Airway epithelial cell (primary cell): ENCODE measurements around the gene PFDN2. TPM values are rescaled to one million over a fixed set of nuclear protein-coding genes. Genes with fewer than 3 reads are reported as not detected.

Source experiments
- total RNA-seq: library from RNA; depleted of rRNA; stranded (reverse); fragments of >200 nt; gene quantifications from 2 replicates; pipeline ENCODE4 v1.2.3, GENCODE V29; 2015

The PFDN2 gene, protein sequence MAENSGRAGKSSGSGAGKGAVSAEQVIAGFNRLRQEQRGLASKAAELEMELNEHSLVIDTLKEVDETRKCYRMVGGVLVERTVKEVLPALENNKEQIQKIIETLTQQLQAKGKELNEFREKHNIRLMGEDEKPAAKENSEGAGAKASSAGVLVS
- 76.4 and 100 TPM in 2 replicates for total RNA-seq

DNA sequence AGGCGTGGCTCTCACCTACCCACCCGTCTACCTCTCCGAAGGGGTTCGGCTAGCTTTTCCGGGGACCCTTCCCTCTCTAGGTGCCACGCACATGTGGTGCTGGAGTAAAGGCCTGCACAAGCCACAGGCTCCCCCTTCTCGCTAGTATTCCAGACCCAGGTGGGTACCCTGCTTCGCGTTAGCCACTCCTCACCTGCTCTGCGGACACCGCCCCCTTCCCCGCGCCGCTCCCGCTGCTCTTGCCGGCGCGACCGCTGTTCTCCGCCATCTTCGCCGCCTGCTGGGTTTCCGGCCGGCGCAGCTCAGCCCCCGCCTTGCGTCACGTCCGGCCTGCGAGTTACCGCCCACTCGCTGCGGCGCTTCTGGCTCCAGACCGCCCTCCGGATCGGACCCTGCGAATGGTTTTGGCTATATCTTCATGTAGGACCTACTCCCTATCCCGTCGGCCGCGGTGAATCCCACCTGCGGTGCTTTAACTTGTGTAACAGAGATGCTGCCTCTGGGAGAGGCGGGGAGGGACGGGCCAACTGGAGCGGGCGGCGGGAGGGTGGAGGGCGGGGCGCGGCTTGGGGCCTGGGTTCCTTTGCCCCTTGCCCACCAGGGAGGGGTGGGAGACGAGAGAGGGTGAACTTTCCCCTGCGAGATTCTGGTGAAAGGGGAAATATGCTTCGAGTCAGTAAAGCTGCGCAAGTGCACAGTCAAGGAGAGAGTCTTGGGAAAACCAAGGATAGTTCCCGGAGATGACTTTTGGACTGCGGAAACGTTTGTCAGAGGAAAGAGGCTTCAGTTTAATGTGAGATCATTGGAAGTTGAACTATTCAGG, at the start of gene PFDN2, which contains the start of gene NIT1:
PFDN2 (minus strand) TSS at position 279 of the 823 bp plus-strand sequence; CDS start at position 268, 11 bp downstream.
NIT1 (plus strand) TSS at position 347 of the 823 bp plus-strand sequence; CDS start at position 419, 72 bp downstream.

DNA sequence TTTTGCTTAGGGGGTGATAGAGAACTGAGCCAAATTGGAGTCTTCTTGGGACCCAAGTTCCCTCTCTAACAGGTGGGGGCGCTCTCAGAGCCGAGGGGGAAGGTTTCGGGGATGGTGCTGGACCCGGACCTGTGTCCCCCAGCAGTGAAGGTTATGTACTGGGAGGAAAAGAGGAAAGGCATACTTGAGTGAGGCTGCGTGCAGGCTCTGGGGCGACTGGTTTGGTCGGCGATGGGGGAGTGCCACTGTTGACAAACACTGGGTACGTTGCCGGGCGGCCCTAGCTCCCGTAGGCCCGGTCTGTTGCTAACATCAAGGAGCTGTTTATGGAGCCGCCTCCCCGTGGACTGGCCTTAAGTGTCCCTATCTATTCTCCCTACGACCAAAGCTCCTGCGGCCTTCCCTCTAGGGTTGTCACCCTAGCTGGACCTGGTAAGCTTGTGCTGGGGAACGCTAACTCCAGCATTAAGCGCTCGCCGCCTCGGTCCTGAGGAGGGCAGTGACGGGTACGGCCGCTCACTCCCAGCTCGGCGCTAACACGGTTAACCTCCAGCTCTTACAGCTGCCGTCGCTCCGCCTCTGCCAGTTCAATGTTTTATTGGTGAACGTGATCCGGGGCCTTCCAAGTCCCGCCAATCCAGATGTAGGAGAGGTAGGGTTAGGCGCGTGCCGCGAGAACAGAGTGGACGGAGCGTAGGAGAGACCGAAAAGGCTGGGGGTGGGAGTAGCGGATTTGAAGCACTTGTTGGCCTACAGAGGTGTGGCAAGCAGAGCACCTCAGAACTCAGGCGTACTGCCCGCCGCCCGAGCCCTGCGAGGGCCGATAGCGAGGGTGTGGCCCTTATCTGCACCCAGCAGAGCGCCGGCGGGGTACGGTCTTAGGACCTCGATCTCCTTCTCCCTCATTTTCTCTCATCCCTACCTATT, 48.2 kb upstream of the PFDN2 start, which contains the start of gene PPOX:
PPOX (plus strand) TSS at position 685 of the 927 bp plus-strand sequence. CDS start 422 bp downstream, outside the sequence.

DNA sequence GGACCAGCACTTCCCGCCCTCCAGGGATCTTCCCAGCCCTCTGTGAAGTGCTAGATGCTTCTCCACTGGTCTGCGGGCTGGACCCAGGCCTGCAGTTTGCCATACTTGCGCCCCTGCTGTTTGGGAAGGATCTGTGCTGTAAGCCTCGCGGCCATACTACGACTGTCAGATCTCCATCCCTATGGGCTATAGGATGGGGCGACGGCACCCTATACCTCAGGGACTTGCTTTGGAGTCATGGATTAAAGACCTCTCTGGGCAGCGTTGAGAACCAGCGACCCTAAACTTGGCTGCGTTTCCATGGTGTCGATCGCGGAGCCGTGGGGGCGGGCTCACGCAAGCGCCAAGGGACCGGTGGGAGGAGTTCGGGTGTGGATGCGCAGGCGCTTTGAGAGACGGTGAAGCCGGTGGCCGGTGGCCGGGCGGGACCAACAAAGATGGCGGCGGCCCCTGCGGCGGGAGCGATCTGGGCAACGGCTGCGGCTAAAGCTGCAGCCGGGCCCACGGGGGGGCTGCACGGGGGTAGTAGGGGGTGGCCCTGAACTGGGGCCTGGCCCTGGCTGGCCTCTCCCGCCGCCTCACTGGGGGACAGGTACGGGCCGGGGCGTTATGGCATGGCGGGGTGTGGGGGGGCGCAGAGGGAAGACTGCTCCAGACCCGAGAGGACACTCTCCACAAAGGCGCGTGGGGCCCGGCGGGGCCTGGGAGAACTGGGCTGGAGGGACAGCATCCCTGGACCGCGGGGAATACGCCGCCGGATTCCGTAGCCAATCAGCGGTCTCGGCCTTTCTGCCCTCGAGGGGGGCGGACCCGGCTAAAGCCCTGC, 41.5 kb upstream of the PFDN2 start, which contains the start of gene USP21:
USP21 (plus strand) TSS at position 414 of the 826 bp plus-strand sequence. CDS start 1,141 bp downstream, outside the sequence.

DNA sequence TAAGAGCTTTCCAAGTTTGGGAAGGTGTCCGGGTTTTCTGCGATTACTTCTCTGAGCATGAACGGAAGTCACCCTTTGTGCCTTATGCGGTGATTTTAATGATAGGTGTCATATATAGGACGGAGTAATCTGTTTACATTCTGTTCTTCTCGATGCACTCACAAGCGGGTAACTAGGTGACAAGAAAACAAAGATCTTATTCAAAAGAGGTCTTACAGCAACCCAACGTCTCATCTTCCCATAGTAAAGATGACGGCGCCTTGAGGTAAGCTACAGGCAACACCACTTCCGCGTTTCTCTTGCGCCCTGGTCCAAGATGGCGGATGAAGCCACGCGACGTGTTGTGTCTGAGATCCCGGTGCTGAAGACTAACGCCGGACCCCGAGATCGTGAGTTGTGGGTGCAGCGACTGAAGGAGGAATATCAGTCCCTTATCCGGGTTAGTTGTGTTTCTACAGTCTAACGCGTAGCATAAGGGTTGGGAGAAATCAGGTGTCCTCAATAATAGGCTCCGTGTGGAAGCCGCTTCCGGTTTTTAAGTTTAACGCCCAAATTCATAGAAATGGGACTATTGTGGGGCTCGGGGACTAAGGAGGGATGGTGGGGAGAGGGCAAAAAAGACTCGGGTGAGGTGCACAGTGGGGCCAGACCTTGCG, 36.0 kb upstream of the PFDN2 start, which contains the start of gene UFC1:
UFC1 (plus strand) TSS at position 297 of the 656 bp plus-strand sequence; CDS start at position 317, 20 bp downstream.

DNA sequence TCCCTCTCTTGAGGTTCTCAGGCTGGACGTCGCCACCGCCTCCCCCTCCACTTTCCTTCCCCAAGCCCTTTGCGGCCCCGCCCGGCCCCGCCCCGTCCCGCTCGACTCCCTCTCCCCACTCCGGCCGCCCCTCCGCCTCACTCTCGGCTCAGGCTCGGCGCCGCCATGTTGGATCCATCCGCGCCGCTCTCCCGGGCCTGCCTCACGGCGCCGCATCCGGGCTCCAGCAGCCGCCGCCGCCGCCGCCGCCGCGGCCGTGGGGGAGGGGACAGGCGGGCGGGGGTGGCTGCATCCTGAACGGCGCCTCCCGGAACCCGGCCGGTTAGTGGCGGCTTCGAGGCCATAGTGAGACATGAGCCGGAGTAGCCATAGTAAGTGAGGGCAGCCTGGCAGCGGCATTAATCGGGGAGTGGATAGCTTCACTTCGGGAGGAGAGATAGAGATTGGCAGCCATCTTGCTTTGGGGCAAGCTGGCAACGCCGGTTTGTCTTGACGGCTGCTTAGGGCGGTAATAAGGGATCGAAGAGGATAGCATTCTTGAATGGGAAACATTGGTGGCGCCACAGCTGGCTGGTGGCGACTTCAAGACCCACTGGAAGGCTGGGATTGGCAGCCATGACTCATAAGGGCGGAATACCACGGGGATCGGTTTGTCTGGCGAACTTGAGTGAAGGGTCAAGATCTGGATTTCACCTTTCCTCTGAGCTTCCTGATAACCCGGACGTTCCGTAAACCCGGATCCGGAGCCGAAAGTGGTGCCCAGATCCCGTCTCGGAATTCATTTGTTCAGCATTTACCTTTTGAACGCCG, 14.8 kb upstream of the PFDN2 start, which contains the start of gene DEDD:
DEDD (minus strand) TSS at position 258 of the 810 bp plus-strand sequence. CDS start 8,205 bp downstream, outside the sequence.

DNA sequence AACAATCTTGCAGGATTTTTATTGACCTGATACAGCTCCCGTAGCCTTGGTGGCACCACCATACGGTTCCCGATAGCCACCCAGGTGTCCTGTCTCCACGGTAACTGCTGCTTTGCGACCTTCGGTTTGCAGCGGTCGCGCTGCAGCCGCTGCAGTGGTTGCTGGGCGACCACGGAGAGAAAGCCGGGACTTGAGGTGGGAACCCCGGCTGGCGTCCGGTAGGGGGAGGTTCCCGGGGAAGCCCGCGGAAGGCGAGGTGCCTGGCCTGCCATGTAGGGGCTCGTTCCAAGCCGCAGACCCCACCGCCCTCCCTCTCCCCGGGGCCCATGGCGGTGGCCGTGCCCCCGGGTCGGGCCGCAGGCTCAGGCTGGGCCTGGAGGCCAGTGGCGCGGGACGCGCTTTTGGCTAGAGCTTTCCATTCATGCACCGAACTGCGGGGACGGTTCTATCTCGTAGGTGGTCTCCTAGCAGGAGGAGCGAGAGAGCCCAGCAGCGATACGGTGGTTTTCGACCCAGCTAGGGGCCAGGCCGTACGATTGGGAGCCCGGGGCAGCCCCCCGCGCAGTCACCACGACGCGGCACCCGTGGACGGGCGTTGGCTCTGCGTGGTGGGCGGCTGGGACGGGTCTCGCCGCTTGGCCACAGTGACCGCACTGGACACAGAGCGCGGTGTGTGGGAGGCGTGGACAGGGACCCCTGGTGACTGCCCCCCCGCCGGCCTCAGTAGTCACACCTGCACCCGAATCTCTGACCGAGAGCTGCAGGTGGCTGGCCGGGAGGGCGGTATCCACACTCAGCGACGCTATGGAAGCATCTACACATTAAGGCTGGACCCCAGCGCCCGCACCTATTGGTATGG, 19.4 kb downstream of the PFDN2 start, which contains the start of gene KLHDC9:
KLHDC9 (plus strand) TSS at position 152 of the 859 bp plus-strand sequence; CDS start at position 327, 175 bp downstream.

DNA sequence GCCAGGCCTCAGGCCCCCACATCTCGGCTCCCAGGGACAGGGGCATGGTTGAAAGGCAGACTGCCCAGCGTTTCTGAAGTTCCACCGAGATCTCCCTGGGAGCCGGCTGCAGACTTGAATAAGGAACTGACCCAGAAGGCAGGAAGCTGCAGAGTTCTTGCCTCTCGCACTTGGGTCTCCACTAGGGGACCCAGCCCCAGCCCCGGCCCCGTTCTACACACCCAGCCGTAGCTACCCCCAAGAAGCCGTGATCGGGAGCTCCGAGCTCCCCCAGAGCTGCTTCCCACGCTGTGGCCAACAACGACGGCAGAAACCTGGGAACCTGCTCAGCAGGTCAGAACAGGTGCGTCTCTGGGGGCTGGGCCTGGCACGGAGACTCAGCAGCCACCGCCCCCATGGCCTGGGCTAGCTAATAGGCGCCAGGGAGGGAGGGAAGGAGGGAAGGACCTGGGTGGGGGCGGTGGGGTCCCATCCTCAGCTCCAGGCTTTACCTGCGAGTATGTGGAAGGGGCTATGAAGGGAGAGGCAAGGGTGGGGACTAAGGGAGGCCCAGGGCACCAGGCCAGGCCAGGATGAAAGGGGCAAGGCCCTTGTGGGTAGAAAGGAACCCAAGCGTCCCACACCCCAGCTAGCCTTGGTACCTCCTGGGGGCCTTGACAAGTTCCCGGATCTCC, 28.4 kb downstream of the PFDN2 start, which contains the start of gene NECTIN4:
NECTIN4 (minus strand) TSS at position 308 of the 674 bp plus-strand sequence; CDS start at position 46, 262 bp downstream.

DNA sequence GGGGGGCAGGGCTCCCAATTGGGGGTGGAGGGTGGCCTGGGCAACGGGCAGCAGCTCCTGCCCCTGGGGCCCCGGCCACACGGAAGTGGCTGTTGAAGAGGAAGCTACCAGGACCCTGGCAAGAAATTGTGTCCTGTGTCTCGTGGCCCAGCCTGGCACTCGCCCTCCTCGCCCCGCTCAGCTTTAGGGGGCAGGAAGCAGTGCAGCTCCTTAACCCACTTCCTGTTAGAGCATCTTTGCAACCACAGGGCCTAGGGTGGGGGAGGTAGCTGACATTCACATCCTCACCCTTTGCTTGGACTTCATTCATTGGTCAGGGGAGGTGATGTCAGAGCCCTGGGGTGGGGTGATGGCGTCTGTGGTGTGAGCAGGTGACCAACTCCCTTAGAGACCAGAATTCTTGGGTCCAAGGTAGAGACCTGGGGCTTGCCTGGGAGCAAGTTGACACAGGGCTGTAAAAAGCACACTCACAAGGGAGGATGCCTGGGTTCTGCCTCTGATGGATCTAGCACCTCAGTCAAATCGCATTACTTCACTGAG, 48.0 kb downstream of the PFDN2 start, which contains the start of gene ARHGAP30:
ARHGAP30 (minus strand) TSS at position 161 of the 540 bp plus-strand sequence. CDS start 267 bp downstream, outside the sequence.

Other genes with a start within 250 kb of the PFDN2 start
- not detected in 2 replicates for gene ITLN1, start 232.9 kb downstream of the PFDN2 start, total RNA-seq
- not detected in 2 replicates for gene ITLN2, start 163.2 kb downstream of the PFDN2 start, total RNA-seq
- 117 and 131 TPM in 2 replicates for gene F11R, start 96.9 kb downstream of the PFDN2 start, total RNA-seq
- gene TSTD1, start 79.1 kb downstream of the PFDN2 start, total RNA-seq = 110 and 112 TPM in 2 replicates
- gene USF1, start 72.1 kb downstream of the PFDN2 start, total RNA-seq = 39.4 and 40.9 TPM in 2 replicates
- 0.19 and 0.28 TPM in 2 replicates for gene ARHGAP30, start 48.1 kb downstream of the PFDN2 start, total RNA-seq
- 43.1 and 50.0 TPM in 2 replicates for gene NECTIN4, start 28.5 kb downstream of the PFDN2 start, total RNA-seq
- gene KLHDC9, start 19.7 kb downstream of the PFDN2 start, total RNA-seq = 3.3 and 6.5 TPM in 2 replicates
- gene NIT1, start 68 bp upstream of the PFDN2 start, total RNA-seq = 32.2 and 35.6 TPM in 2 replicates
- 14.2 and 23.0 TPM in 2 replicates for gene DEDD, start 14.6 kb upstream of the PFDN2 start, total RNA-seq
- gene UFC1, start 35.9 kb upstream of the PFDN2 start, total RNA-seq = 43.8 and 68.1 TPM in 2 replicates
- 10.2 and 11.5 TPM in 2 replicates for gene USP21, start 41.5 kb upstream of the PFDN2 start, total RNA-seq
- gene PPOX, start 48.4 kb upstream of the PFDN2 start, total RNA-seq = 12.6 and 14.7 TPM in 2 replicates
- 31.2 and 35.7 TPM in 2 replicates for gene B4GALT3, start 59.5 kb upstream of the PFDN2 start, total RNA-seq
- 0.05 and 0.07 TPM in 2 replicates for gene ADAMTS4, start 81.0 kb upstream of the PFDN2 start, total RNA-seq
- gene NDUFS2, start 84.3 kb upstream of the PFDN2 start, total RNA-seq = 87.7 and 96.5 TPM in 2 replicates
- gene FCER1G, start 97.3 kb upstream of the PFDN2 start, total RNA-seq = 0.42 TPM in 1 of 2 replicates, not detected in the other
- not detected in 2 replicates for gene APOA2, start 105.6 kb upstream of the PFDN2 start, total RNA-seq
- 11.2 and 14.1 TPM in 2 replicates for gene TOMM40L, start 108.0 kb upstream of the PFDN2 start, total RNA-seq
- not detected in 2 replicates for gene NR1I3, start 120.2 kb upstream of the PFDN2 start, total RNA-seq
- gene PCP4L1, start 140.7 kb upstream of the PFDN2 start, total RNA-seq = 1.3 and 1.9 TPM in 2 replicates
- gene MPZ, start 191.9 kb upstream of the PFDN2 start, total RNA-seq = 1.2 and 2.2 TPM in 2 replicates
- gene SDHC, start 196.3 kb upstream of the PFDN2 start, total RNA-seq = 45.1 and 53.2 TPM in 2 replicates
- not detected in 2 replicates for gene CFAP126, start 249.8 kb upstream of the PFDN2 start, total RNA-seq